Measurements from ENCODE around the gene LARGE1. TPM values are rescaled to one million over a fixed set of nuclear protein-coding genes. Genes with fewer than 3 reads are reported as not detected.

The LARGE1 gene
- total RNA-seq, 1 donor from 2014 or later = 0.47 TPM

DNA sequence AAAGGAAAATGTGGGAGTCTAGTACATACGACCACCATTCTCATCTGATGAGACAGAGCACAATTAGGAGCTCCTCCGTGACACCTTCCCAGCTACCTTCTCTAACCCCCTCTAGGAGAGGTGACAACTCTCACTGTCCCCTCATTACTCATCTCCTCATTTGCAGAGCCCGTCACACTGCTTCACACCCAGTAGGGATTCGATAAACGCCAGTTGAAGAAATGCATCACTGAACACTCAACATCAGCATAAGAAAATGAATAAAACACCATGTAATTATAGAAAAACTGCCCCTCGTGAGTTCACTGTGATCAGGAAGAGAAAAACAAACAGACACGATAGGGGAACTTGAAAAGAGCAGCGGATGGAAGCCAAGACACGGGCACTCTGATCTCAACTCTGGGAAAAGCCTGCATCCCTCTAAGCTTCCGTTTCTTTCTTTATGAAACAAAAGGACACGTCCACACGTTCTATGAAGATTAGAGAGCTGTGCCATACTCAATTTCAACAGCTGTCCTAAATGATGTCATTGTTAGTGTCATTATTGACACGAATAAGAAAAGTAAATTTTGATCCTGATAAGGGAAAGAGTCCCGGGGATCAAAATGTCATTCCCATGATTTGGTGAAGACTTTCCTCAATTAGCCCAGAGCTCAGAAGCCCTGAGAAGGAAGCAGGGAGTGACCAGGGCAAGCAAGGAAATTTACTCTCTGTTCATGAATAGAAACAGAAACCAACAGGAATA, 356.9 kb downstream of the LARGE1 start:
- Mint-ChIP-seq H3K4me3 (no peak overlapping the region), H3K27me3 (no peaks in the 10 kb centered on the region)

DNA sequence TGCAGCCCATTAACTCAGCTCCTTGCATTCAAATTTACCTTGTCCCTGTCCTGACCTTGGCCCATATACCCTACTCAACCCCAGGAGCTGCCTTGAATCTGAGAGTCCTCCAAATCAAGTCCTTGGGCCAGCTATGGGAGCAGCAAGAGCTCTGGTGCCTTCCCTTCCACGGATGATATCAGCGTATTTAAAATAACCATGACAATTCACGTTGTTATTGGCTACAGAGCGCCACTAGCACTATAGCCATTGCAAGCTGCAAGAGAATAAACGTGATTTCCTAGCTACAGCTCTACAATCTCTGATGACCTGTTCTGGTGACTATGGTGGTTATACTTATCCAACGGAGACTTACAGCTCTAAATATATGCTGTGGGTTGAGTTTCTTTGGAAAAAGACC, 357.8 kb downstream of the LARGE1 start:
- H3K4me1 Mint-ChIP-seq = peaks cover 3% of the 10 kb centered on the region
- no peak for DNase-seq
- intact Hi-C loops (cut with micrococcal nuclease) = no loop called here
- H3K4me3 Mint-ChIP-seq = no peak overlapping the region
- H3K9me3 Mint-ChIP-seq = peaks cover 11% of the 10 kb centered on the region
- H3K27me3 Mint-ChIP-seq = no peaks in the 10 kb centered on the region
- H3K36me3 Mint-ChIP-seq (ENCODE audit: low read depth) = no peaks in the 10 kb centered on the region
- H3K27ac Mint-ChIP-seq = no peak overlapping the region

More for the DNA sequence above, 356.9 kb downstream of the LARGE1 start:
- intact Hi-C loops (cut with micrococcal nuclease) = no loop called here
- DNase-seq = no peak
- Mint-ChIP-seq H3K27ac (no peak overlapping the region), H3K36me3 (ENCODE audit: low read depth) (no peaks in the 10 kb centered on the region), H3K9me3 (peaks cover 11% of the 10 kb centered on the region), H3K4me1 (peaks cover 4% of the 10 kb centered on the region)

DNA sequence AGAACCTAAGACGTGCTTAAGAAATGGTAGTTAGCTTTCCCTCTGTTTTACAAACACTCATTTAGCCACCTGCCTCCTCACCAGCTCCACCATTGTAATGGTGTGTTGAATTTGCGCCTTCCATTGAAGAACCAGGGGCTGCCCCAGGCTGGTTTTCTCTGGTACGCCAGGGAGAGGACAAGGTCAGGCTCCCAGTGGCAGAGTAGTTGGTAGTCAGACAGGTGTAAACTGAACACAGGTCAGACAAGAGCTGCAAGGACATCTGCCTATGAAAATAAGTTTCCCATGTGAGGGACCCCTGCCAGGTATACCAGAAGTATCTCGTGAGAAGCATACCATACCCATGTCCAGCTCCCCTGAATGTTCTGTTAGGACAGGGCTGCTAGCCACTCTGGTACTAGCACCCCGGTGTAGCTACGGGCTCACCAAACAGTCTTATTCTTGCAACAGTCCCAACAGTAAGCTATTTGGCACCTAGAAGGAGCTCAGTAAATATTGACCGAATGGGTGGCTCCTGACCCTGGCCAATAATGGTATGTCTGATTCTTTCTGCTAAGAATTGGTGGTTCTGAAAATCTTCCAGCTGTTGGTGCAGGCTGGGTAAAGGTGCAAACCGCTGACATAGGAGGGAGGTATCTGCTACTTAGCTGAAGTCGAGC, 359.0 kb downstream of the LARGE1 start:
- peaks cover 3% of the 10 kb centered on the region for H3K4me1 Mint-ChIP-seq
- H3K4me3 Mint-ChIP-seq = no peak overlapping the region
- H3K36me3 Mint-ChIP-seq (ENCODE audit: low read depth) = no peaks in the 10 kb centered on the region
- no peaks in the 10 kb centered on the region for H3K27me3 Mint-ChIP-seq
- no peak for DNase-seq
- H3K9me3 Mint-ChIP-seq = peaks cover 11% of the 10 kb centered on the region
- no peak overlapping the region for H3K27ac Mint-ChIP-seq
- intact Hi-C loops (cut with micrococcal nuclease) = no loop called here

DNA sequence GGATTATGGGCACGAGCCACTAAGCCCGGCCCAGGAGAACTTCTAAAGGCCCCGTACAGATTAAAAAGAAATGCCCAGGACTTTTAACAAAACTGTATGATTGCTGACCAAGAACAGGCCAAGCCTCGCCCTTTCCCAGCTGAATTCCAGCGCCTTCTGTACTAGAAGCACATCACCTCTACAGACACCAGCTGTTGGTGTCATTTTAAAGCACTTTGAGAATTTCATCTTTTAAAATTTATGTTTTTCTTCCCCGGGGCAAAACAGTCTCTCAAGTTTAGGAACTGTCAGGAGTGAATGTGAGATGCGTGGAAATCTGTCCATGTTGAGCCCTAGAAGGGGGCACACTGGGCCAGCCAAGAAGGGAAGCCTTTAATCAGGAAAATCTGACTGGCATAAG, 362.4 kb downstream of the LARGE1 start:
- Mint-ChIP-seq H3K27me3 (no peaks in the 10 kb centered on the region), H3K4me3 (no peak overlapping the region), H3K36me3 (ENCODE audit: low read depth) (no peaks in the 10 kb centered on the region), H3K27ac (no peak overlapping the region), H3K9me3 (peaks cover 4% of the 10 kb centered on the region), H3K4me1 (no peaks in the 10 kb centered on the region)
- intact Hi-C loops (cut with micrococcal nuclease) = no loop called here
- DNase-seq = no peak

DNA sequence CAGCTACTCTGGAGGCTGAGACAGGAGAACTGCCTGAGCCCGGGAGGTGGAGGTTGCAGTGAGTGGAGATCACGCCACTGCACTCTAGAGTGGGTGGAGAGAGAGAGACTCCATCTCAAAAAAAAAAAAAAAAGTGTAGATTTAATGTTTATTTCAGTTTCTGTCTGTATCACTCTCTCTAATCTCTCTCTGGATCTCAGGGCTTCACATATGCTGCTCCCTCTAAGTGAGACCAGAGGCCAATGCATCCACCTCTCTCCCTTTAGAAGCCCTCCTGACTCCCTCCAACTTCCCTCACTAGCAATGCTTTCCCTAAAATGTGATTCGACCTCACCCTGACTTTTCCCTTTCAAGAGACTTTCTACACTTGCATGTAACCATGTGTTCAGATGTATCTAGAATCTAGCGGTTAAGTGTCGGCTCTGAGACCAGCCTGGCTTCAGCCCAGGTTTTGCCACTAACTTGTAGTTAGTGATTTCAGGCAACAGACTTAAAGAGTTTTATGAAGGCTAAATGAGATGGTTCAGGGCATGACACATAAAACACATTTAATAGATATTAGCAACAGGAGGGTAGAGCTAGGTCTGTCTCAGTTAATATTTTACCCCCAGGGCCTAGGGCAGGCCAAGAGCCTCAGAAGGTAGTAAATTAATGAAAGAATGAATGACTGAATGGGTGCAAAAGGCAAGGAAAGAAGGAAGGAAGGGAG, 364.3 kb downstream of the LARGE1 start:
- no peaks in the 10 kb centered on the region for H3K27me3 Mint-ChIP-seq
- no peaks in the 10 kb centered on the region for H3K9me3 Mint-ChIP-seq
- DNase-seq = no peak
- intact Hi-C loops (cut with micrococcal nuclease) = no loop called here
- H3K4me1 Mint-ChIP-seq = no peaks in the 10 kb centered on the region
- H3K27ac Mint-ChIP-seq = no peak overlapping the region
- H3K36me3 Mint-ChIP-seq (ENCODE audit: low read depth) = no peaks in the 10 kb centered on the region
- H3K4me3 Mint-ChIP-seq = no peak overlapping the region

DNA sequence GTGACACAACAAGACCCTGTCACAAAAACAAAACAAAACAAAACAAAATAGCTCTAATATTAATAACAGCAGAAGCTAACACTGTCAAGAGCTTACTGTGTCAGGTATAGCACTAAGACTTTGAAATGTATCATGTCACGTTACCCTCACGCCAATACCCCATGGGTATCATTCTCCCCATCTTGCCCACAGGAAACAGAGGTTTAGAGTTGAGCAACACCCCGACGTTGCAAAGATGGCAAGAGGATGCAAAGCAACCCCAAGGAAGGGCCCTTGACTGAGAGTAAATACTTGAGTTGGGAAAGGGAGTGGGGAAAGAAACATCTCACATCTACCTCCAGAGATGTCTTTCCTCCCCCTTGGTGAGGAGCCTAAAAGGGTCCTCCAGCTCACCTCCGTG, 366.8 kb downstream of the LARGE1 start:
- intact Hi-C loops (cut with micrococcal nuclease) = no loop called here
- no peaks in the 10 kb centered on the region for H3K36me3 Mint-ChIP-seq (ENCODE audit: low read depth)
- H3K27ac Mint-ChIP-seq = no peak overlapping the region
- no peaks in the 10 kb centered on the region for H3K27me3 Mint-ChIP-seq
- H3K9me3 Mint-ChIP-seq = peaks cover 7% of the 10 kb centered on the region
- no peak overlapping the region for H3K4me3 Mint-ChIP-seq
- no peaks in the 10 kb centered on the region for H3K4me1 Mint-ChIP-seq
- no peak for DNase-seq

DNA sequence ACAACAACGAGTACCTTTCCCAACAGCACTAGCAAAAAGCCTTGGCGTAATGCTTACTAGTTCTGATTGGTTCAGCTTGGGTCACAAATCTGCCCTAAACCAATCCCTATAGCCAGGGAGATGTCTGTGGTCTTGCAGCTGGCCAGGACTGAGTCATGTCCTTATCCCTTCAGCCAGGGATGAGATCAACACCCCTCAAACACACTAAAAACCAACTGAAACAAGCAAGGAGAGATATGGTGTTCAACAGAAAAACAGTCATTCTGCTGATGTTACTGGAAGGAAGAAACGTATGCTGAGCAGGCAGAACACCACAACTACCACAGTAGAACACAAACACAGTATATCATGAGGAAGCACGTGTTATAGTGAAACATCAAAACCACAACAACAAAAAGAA, 375.6 kb downstream of the LARGE1 start:
- no peaks in the 10 kb centered on the region for H3K27me3 Mint-ChIP-seq
- intact Hi-C loops (cut with micrococcal nuclease) = no loop called here
- no peak for DNase-seq
- H3K27ac Mint-ChIP-seq = no peak overlapping the region
- H3K36me3 Mint-ChIP-seq (ENCODE audit: low read depth) = no peaks in the 10 kb centered on the region
- peaks cover 6% of the 10 kb centered on the region for H3K9me3 Mint-ChIP-seq
- H3K4me1 Mint-ChIP-seq = no peaks in the 10 kb centered on the region
- H3K4me3 Mint-ChIP-seq = no peak overlapping the region

DNA sequence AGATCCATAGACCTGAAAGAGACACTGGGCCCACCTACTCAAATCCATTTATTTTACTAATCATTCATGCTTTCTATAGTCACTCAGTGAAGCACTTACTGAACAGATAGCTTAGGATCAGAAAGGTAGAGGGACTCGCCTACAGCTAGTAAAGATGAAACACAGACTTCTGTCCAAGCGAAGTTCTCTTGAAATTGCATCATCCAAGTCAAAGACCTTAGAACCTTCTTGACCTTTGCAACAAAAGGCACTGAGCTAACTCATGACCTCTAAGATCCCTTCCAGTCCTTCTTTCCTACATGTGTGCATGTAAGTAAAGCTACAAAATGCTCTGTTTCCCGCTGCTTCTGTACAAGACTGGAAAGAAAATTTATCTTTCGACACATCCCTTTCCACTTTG, 377.6 kb downstream of the LARGE1 start:
- no peak for DNase-seq
- Mint-ChIP-seq H3K36me3 (ENCODE audit: low read depth) (no peaks in the 10 kb centered on the region), H3K9me3 (peaks cover 6% of the 10 kb centered on the region), H3K27me3 (no peaks in the 10 kb centered on the region), H3K4me3 (no peak overlapping the region), H3K4me1 (no peaks in the 10 kb centered on the region), H3K27ac (no peak overlapping the region)
- intact Hi-C loops (cut with micrococcal nuclease) = no loop called here

DNA sequence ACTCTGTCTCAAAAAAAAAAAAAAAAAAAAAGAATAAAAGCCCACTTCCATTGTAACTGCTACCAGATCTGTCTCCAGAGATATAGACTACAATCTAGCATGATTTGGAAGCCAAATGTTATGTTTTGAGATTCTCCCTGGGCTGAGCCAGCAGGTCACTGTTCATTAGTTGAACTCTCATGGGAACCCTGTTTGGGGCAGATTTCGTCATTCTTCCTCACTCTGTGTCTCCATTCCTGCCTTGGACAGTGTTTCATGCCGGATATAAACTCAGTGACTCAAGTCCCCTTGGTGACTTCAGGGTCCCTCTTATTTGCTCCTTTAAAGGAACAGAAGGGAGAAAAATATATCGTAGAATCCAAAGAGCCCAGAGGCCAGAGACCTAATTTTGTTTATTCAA, 378.1 kb downstream of the LARGE1 start:
- no peak overlapping the region for H3K27ac Mint-ChIP-seq
- DNase-seq = no peak
- no peaks in the 10 kb centered on the region for H3K36me3 Mint-ChIP-seq (ENCODE audit: low read depth)
- H3K9me3 Mint-ChIP-seq = peaks cover 6% of the 10 kb centered on the region
- H3K4me1 Mint-ChIP-seq = no peaks in the 10 kb centered on the region
- intact Hi-C loops (cut with micrococcal nuclease) = no loop called here
- H3K4me3 Mint-ChIP-seq = no peak overlapping the region
- H3K27me3 Mint-ChIP-seq = no peaks in the 10 kb centered on the region

DNA sequence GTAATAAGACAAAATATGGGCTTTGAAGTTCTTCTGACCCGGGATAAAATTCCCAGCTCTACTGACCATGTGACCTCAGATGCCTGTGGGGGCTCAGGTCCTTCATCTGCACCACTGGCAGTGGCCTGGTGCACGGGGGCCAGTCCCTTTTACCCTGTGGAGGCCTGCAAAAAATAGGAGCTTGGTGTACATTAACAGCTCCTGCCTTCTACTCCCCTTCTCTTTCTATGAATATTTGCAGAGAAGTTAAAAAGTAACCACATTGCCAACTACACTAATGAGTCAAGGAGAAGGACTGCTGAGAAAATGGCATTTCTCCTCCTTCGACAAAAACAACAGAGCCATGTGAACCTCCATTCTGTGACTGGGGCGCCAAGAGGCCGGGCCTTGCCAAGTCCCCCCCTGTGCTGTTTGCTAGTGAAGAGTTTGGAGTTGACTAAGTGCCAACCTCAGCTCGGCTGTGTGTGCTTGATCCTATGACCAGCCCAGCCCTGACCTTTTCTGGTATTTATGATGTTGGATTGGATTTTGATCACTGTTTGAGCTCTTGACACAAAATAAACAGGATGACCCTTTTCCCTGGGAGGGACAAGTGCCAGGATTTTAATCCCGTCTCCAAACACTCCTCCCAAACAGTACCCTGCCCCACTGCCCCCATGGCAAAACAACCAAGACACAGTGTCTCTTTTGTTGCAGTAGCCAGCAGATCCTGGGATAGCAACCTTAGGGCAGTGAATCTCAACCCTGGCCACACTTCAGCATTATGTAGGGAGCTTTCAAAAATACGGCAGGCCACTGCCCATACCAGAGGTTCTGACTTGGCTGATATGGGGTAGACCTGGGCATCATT, 380.1 kb downstream of the LARGE1 start:
- no peak for DNase-seq
- Mint-ChIP-seq H3K4me1 (no peaks in the 10 kb centered on the region), H3K4me3 (no peak overlapping the region), H3K36me3 (ENCODE audit: low read depth) (no peaks in the 10 kb centered on the region), H3K9me3 (no peaks in the 10 kb centered on the region), H3K27me3 (no peaks in the 10 kb centered on the region), H3K27ac (no peak overlapping the region)
- intact Hi-C loops (cut with micrococcal nuclease) = no loop called here

DNA sequence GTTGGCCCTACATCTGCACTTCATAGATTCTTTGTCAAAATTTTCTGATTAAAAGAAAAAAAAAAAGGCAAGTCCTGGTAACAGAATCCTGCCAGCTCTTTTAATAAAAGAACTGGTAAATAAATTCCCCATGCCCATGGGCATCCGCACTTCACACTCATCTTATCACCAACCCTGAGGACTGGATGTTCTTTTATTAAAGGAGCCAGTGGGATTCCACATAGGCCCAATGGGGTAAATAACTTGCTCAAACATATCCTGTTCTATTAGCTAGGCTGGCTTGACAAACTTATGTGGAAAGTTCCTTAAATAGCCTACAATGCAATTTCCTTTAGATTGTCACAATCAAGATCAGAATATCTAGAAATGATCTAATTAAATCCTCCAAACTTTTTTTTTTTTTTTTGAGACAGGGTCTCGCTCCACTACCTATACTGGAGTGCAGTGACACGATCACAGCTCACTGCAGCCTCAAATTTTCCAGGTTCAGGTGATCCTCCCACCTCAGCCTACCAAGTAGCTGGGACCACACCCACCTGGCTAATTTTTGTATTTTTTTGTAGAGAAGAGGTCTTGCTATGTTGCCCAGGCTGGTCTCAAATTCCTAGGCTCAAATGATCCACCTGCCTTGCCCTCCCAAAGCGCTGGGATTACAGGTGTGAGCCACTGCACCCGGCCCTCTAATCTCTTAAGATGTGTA, 380.9 kb downstream of the LARGE1 start:
- DNase-seq = no peak
- Mint-ChIP-seq H3K36me3 (ENCODE audit: low read depth) (no peaks in the 10 kb centered on the region), H3K4me3 (no peak overlapping the region), H3K9me3 (no peaks in the 10 kb centered on the region), H3K27ac (no peak overlapping the region), H3K27me3 (no peaks in the 10 kb centered on the region), H3K4me1 (no peaks in the 10 kb centered on the region)
- intact Hi-C loops (cut with micrococcal nuclease) = no loop called here

DNA sequence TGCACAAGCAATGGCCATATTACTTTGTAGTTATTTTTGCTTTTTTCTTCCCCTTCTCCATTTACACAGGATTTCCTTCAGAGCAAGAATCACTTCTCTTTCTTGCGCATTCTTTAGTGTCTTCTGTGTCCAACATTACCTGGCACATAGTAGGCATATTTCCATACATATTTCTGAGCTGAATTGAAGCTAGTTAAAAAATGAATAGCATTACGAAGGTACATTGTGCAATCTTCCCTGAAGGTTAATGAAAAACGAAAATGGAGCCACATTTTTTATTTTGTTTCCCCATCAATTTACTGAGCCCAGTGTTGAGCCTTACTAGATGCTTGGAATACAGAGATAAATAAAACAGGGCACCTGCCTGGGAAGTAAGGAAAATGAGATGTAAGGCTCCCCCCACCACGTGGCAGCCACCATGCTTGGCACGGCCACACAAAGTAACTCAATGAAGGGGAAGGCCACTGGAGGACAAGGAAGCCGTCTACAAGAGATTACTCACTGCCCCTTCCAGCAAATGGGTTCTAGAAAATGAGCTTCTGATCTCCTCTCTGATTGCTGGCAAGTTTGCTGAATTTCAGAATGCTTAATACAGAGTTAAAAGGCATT, 381.9 kb downstream of the LARGE1 start:
- Mint-ChIP-seq H3K4me3 (no peak overlapping the region), H3K36me3 (ENCODE audit: low read depth) (no peaks in the 10 kb centered on the region), H3K27me3 (no peaks in the 10 kb centered on the region), H3K4me1 (no peaks in the 10 kb centered on the region), H3K9me3 (no peaks in the 10 kb centered on the region), H3K27ac (no peak overlapping the region)
- intact Hi-C loops (cut with micrococcal nuclease) = no loop called here
- no peak for DNase-seq

DNA sequence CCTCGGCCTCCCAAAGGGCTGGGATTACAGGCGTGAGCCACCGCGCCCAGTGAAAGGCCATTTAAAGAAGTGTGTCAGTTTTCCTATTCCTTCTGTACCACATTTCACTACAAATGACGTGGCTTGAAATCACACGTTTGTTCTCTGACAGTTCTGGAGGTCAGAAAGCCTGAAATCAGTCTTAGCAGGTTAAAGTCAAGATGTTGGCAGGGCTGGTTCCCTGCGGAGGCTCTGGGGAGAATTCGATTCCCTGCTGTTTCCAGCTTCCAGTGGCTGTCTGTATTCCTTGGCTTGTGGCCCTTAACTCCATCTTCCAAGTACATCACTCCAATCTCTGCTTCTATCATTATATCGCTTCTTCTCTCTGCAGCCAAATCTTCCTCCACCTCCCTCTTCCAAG, 383.2 kb downstream of the LARGE1 start:
- Mint-ChIP-seq H3K27ac (no peak overlapping the region), H3K4me1 (no peaks in the 10 kb centered on the region), H3K9me3 (peaks cover 3% of the 10 kb centered on the region), H3K27me3 (no peaks in the 10 kb centered on the region), H3K4me3 (no peak overlapping the region), H3K36me3 (ENCODE audit: low read depth) (no peaks in the 10 kb centered on the region)
- intact Hi-C loops (cut with micrococcal nuclease) = no loop called here
- DNase-seq = no peak
